CD4-positive, alpha-beta T cell (primary cell): ENCODE data around the gene GNRH2. TPM values are rescaled to one million over a fixed set of nuclear protein-coding genes. Genes with fewer than 3 reads are reported as not detected.

Experiments used
- ATAC-seq: fragments of 200-7000 bp; cut with Tn5 transposase; one replicate; pipeline ENCODE4 v1.10.0; 2022; ENCODE audit warnings: mild to moderate bottlenecking; ENCODE audit not compliant: poor library complexity
- CTCF ChIA-PET: fragments of 350-600 bp; sonication (Branson Sonifier 250); formaldehyde crosslinking; loops from one replicate; lab custom pipeline; 2021; ENCODE audit warnings: antibody characterized with exemption, inconsistent platforms; lab: Charles Lee
- POLR2A ChIA-PET: fragments of 350-600 bp; sonication (Branson Sonifier 250); formaldehyde crosslinking; loops from one replicate; lab custom pipeline; 2021; ENCODE audit warnings: antibody characterized with exemption, inconsistent platforms; lab: Charles Lee
- DNase-seq, 14 experiments: peaks; one replicate each; pipeline ENCODE4 v3.0.0-alpha.2; 2013 to 2020; ENCODE audit warnings: mixed read lengths in 2 of 14
- H3K27ac ChIP-seq, 2 donors: one replicate each; pipeline versions ENCODE4 v1.5.1 to v1.7.0; 2013; ENCODE audit warnings: low read length in 2 of 2, low read depth in 1 of 2, mild to moderate bottlenecking in 1 of 2
- H3K27me3 ChIP-seq, 2 experiments: 1 replicate in 1 of 2; 2 replicates in 1 of 2; pipeline versions ENCODE4 v1.6.1 to v1.7.0; 2013; ENCODE audit warnings: low read length in 2 of 2, control low read depth in 1 of 2, mild to moderate bottlenecking in 1 of 2, moderate library complexity in 1 of 2; ENCODE audit not compliant: insufficient read depth in 2 of 2, control insufficient read depth in 1 of 2
- H3K36me3 ChIP-seq: one replicate; pipeline ENCODE4 v1.6.1; 2013; ENCODE audit warnings: low read length, control low read depth; ENCODE audit not compliant: insufficient read depth
- H3K4me1 ChIP-seq: one replicate; pipeline ENCODE4 v1.6.1; 2013; ENCODE audit warnings: low read length, control low read depth; ENCODE audit not compliant: insufficient read depth
- H3K4me3 ChIP-seq: one replicate; pipeline ENCODE4 v1.5.1; 2013; ENCODE audit warnings: mild to moderate bottlenecking, low read length, moderate library complexity
- H3K9me3 ChIP-seq, 2 experiments: 1 replicate in 1 of 2; 2 replicates in 1 of 2; pipeline versions ENCODE4 v1.6.1 to v1.7.0; 2013; ENCODE audit warnings: low read length in 2 of 2, mild to moderate bottlenecking in 2 of 2, control low read depth in 1 of 2, moderate library complexity in 1 of 2; ENCODE audit not compliant: control insufficient read depth in 1 of 2, insufficient read depth in 1 of 2
- H3K27ac Mint-ChIP-seq: one replicate; pipeline ENCODE4 v1.8.0; 2020; ENCODE audit warnings: mixed read lengths
- H3K27me3 Mint-ChIP-seq: one replicate; pipeline ENCODE4 v1.8.0; 2021; ENCODE audit warnings: mixed read lengths
- H3K36me3 Mint-ChIP-seq: one replicate; pipeline ENCODE4 v1.8.0; 2021; ENCODE audit warnings: low read depth, mixed read lengths
- H3K4me1 Mint-ChIP-seq: one replicate; pipeline ENCODE4 v1.8.0; 2021; ENCODE audit warnings: low read depth, mixed read lengths
- H3K4me3 Mint-ChIP-seq: one replicate; pipeline ENCODE4 v1.8.0; 2020; ENCODE audit warnings: mild to moderate bottlenecking, mixed read lengths
- H3K9me3 Mint-ChIP-seq: one replicate; pipeline ENCODE4 v1.8.0; 2020; ENCODE audit warnings: mixed read lengths
- CTCF ChIP-seq: fragments of 200-600 bp; IDR thresholded peaks from one replicate; pipeline ENCODE4 v1.8.0; 2022; ENCODE audit warnings: antibody characterized with exemption, mild to moderate bottlenecking
- intact Hi-C, 2 experiments: fragments of 100-400 bp; cut with DNase I in 1 of 2; cut with micrococcal nuclease in 1 of 2; formaldehyde crosslinking; loops; one replicate each; pipeline versions ENCODE4 v1.15.1 to v1.9.0; 2023 to 2025; cut with DNase I, micrococcal nuclease
- total RNA-seq, 174 experiments: library from RNA in 2 of 174; stranded (reverse) in 2 of 174; gene quantifications; one replicate each; pipeline ENCODE4 v1.2.3 and lab custom pipeline; 2021 to 2026

The GNRH2 gene
- total RNA-seq, 2 experiments from 2014 or later = not detected

DNA sequence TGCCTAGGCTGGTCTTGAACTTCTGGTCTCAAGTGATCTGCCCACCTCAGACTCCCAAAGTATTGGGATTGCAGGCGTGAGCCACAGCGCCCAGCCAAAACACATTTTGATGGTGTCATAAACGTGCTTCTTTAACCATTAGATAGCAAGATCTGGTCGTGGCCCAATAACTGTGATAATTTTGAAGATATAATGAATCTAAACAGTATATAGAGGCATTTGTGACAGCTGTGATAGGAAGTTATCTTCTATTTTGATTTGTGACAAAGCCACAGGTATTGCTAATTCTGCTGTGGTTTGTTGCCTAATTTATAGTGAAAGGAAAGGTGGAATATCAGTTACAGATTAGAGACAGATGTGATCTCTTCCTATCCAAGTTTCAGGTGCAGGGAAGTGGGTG lies 27.3 kb downstream of the GNRH2 start:
- POLR2A ChIA-PET = interaction anchor here (0.9 to 1.2 kb wide), 3 partner anchors 22 to 31 kb away, joined by 3 to 7 read pairs (median 3); no protein-coding TSS in a partner anchor
- no peaks in the 10 kb centered on the region for H3K36me3 ChIP-seq
- H3K27me3 Mint-ChIP-seq = no peaks in the 10 kb centered on the region
- no peaks in the 10 kb centered on the region for H3K27me3 ChIP-seq
- no peak for TF ChIP-seq CTCF
- no peak overlapping the region for H3K4me3 ChIP-seq
- H3K36me3 Mint-ChIP-seq = peaks cover 6% of the 10 kb centered on the region
- no peaks in the 10 kb centered on the region for H3K9me3 Mint-ChIP-seq
- CTCF ChIA-PET = interaction anchor here (1.0 to 2.9 kb wide), 3 partner anchors 17 to 45 kb away, joined by 3 to 9 read pairs (median 5); no protein-coding TSS in a partner anchor
- H3K27ac Mint-ChIP-seq = peak overlapping the region; percentile 77
- peaks cover 33% of the 10 kb centered on the region for H3K4me1 Mint-ChIP-seq
- ATAC-seq (no peak), DNase-seq (no peak)
- peaks cover 0 to 7% of the 10 kb centered on the region in 2 experiments for H3K9me3 ChIP-seq
- H3K27ac ChIP-seq = no peak overlapping the region
- peak overlapping the region; percentile 90 for H3K4me3 Mint-ChIP-seq
- peaks cover 28% of the 10 kb centered on the region for H3K4me1 ChIP-seq
- intact Hi-C loops = loop anchor here in 1 of 2 experiments (2.0 to 5.0 kb wide), 3 partner anchors 44 to 137 kb away; partner anchors contain the start of genes ITPA and LZTS3

DNA sequence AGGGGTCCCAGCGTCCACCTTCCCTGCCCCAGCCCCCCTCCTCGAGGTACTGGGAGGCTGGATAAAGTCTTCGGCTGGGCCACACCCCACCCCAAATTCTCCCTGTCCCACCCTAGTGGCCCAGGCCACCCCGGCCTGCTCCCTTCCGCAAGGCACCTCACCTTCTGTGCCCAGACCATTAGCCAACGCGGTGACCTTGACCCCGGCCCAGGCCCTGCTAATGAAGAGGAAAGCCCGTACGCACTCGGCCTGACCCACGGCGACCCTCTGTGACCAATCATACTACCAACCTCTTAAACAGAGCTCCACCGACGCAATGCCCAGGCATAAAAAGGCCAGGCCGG lies 27.8 kb downstream of the GNRH2 start:
- Mint-ChIP-seq H3K9me3 (no peaks in the 10 kb centered on the region), H3K36me3 (peaks cover 6% of the 10 kb centered on the region), H3K4me3 (peak overlapping the region; percentile 90), H3K27ac (peak overlapping the region; percentile 77), H3K4me1 (peaks cover 33% of the 10 kb centered on the region), H3K27me3 (no peaks in the 10 kb centered on the region)
- no peak for DNase-seq
- no peak for ATAC-seq
- Histone ChIP-seq H3K4me1 (peaks cover 28% of the 10 kb centered on the region), H3K9me3 (peaks cover 0 to 7% of the 10 kb centered on the region in 2 experiments), H3K27ac (no peak overlapping the region), H3K36me3 (no peaks in the 10 kb centered on the region), H3K27me3 (no peaks in the 10 kb centered on the region), H3K4me3 (peak overlapping the region; percentile 44)
- ChIA-PET POLR2A (interaction anchor here (0.9 kb wide), 2 partner anchors 22 to 31 kb away, joined by 3 to 7 read pairs; no protein-coding TSS in a partner anchor), CTCF (interaction anchor here (1.0 to 1.3 kb wide), 2 partner anchors 17 to 21 kb away, joined by 3 to 7 read pairs; no protein-coding TSS in a partner anchor)
- intact Hi-C loops = loop anchor here in 1 of 2 experiments (2.0 to 5.0 kb wide), 3 partner anchors 44 to 136 kb away; partner anchors contain the start of genes ITPA and LZTS3
- no peak for TF ChIP-seq CTCF

DNA sequence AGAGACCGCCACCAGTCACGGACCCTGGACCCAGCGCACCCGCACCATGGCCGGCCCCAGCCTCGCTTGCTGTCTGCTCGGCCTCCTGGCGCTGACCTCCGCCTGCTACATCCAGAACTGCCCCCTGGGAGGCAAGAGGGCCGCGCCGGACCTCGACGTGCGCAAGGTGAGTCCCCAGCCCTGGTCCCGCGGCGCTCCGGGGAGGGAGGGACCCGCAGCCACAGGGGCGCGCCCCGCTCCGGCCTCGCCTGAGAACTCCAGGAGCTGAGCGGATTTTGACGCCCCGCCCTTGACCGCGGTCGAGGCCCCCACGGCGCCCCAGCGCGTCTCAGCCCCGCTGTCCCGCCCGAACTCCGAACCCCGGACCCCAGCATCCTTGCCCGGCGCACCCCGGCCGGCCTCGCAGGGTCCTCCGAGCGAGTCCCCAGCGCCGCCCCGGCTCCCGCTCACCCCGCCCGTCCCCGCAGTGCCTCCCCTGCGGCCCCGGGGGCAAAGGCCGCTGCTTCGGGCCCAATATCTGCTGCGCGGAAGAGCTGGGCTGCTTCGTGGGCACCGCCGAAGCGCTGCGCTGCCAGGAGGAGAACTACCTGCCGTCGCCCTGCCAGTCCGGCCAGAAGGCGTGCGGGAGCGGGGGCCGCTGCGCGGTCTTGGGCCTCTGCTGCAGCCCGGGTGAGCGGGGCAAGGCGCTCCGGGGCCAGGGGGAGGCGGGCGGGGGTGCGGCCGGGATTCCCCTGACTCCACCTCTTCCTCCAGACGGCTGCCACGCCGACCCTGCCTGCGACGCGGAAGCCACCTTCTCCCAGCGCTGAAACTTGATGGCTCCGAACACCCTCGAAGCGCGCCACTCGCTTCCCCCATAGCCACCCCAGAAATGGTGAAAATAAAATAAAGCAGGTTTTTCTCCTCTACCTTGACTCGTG lies 28.4 kb downstream of the GNRH2 start, which contains the start of gene OXT:
TSS of gene OXT (plus strand) at position 11 of the 920 bp plus-strand sequence. CDS start at position 47, 36 bp downstream.
- H3K27ac ChIP-seq = peak within 1 kb of the TSS; percentile 22 to 39

More for the DNA sequence above, 28.4 kb downstream of the GNRH2 start, which contains the start of gene OXT:
- peak within 1 kb of the TSS; percentile 87 for H3K27ac Mint-ChIP-seq
- intact Hi-C loops = loop anchor here in 1 of 2 experiments (2.0 to 5.0 kb wide), 4 partner anchors 19 to 135 kb away; partner anchors contain the start of genes ITPA and LZTS3
- peaks cover 3% of the 10 kb centered on the region for H3K27me3 Mint-ChIP-seq
- ChIA-PET POLR2A (interaction anchor here (0.9 to 6.6 kb wide), 5 partner anchors 10 to 30 kb away, joined by 3 to 48 read pairs (median 7); no protein-coding TSS in a partner anchor), CTCF (interaction anchor here (0.6 to 1.3 kb wide), 2 partner anchors 18 to 44 kb away, joined by 3 to 7 read pairs; no protein-coding TSS in a partner anchor)
- no peaks in the 10 kb centered on the region for H3K9me3 Mint-ChIP-seq
- peaks cover 31% of the 10 kb centered on the region for H3K4me1 ChIP-seq
- no peak for TF ChIP-seq CTCF
- no peaks in the 10 kb centered on the region for H3K36me3 ChIP-seq
- H3K4me3 Mint-ChIP-seq = peak within 1 kb of the TSS; percentile 90
- no peaks in the 10 kb centered on the region for H3K27me3 ChIP-seq
- peak within 1 kb of the TSS; percentile 44 for H3K4me3 ChIP-seq
- H3K36me3 Mint-ChIP-seq = peaks cover 6% of the 10 kb centered on the region
- H3K9me3 ChIP-seq = peaks cover 0 to 7% of the 10 kb centered on the region in 2 experiments
- H3K4me1 Mint-ChIP-seq = peaks cover 32% of the 10 kb centered on the region
- DNase-seq (peak; percentile 58 to 90 (median 75)), ATAC-seq (peak; percentile 78)
